Sigmoid colon (tissue), 7 donors: ENCODE results near the gene COA6. TPM values are rescaled to one million over a fixed set of nuclear protein-coding genes. Genes with fewer than 3 reads are reported as not detected.

Experiments used
- DNase-seq: peaks from one replicate; pipeline ENCODE4 v3.0.0-alpha.2; 2019
- H3K27ac ChIP-seq, 4 donors: fragments of 200-600 bp; sonication (generic); one replicate each; pipeline ENCODE4 v1.5.1; 2016 to 2019; ENCODE audit warnings: mild to moderate bottlenecking in 1 of 4
- H3K27me3 ChIP-seq, 3 donors: fragments of 200-600 bp; sonication (generic); one replicate each; pipeline ENCODE4 v1.5.1; 2019; ENCODE audit warnings: mild to moderate bottlenecking in 1 of 3
- H3K36me3 ChIP-seq, 4 donors: fragments of 200-600 bp; sonication (generic); one replicate each; pipeline ENCODE4 v1.5.1; 2016 to 2019
- H3K4me1 ChIP-seq, 4 donors: fragments of 200-600 bp; sonication (generic); one replicate each; pipeline ENCODE4 v1.5.1; 2017 to 2019
- H3K4me3 ChIP-seq, 4 donors: fragments of 200-600 bp; sonication (generic); one replicate each; pipeline ENCODE4 v1.5.1; 2017 to 2019; ENCODE audit warnings: mild to moderate bottlenecking in 2 of 4, moderate library complexity in 1 of 4
- H3K9me3 ChIP-seq, 4 donors: fragments of 200-600 bp in 3 of 4; sonication (generic) in 3 of 4; one replicate each; pipeline versions ENCODE4 v1.5.1 to v1.6.1; 2013 to 2019
- CTCF ChIP-seq, 4 experiments: fragments of 450-650 bp in 3 of 4; fragments of 200-600 bp in 1 of 4; IDR thresholded peaks; one replicate each; pipeline ENCODE4 v1.5.1; 2016 to 2019; ENCODE audit warnings: antibody characterized with exemption in 4 of 4, mild to moderate bottlenecking in 3 of 4, moderate library complexity in 2 of 4
- EP300 ChIP-seq, 4 donors: sonication (generic); formaldehyde crosslinking; IDR thresholded peaks; one replicate each; pipeline ENCODE4 v1.6.1; 2017; ENCODE audit warnings: antibody characterized with exemption in 4 of 4
- POLR2A ChIP-seq, 2 donors: fragments of 450-650 bp; IDR thresholded peaks; one replicate each; pipeline ENCODE4 v1.6.1; 2016; ENCODE audit warnings: antibody characterized with exemption in 2 of 2, mild to moderate bottlenecking in 2 of 2, moderate library complexity in 2 of 2
- POLR2AphosphoS5 ChIP-seq, 4 donors: sonication (generic); formaldehyde crosslinking; IDR thresholded peaks; one replicate each; pipeline ENCODE4 v1.6.1; 2017; ENCODE audit warnings: antibody characterized with exemption in 4 of 4
- WGBS, 2 donors: extraction: QIAGEN DNeasy Blood & Tissue Kit; methylation state at CpG; one replicate each; pipeline ENCODE4 v1.1.7; 2013; 5-methylcytosine and 5-hydroxymethylcytosine counted together
- intact Hi-C: fragments of 100-400 bp; cut with DNase I; formaldehyde crosslinking; loops from one replicate; pipeline ENCODE4 v1.15.1; 2023
- polyA plus RNA-seq, 3 donors: library from polyadenylated mRNA; stranded (reverse); fragments of 200-250 nt; gene quantifications; one replicate each; pipeline ENCODE4 v1.2.3, GENCODE V29; 2013
- total RNA-seq, 4 donors: library from RNA; depleted of rRNA; stranded (reverse); fragments of >200 nt; gene quantifications; one replicate each; pipeline ENCODE4 v1.1.0, GENCODE V29; 2016
- donor health status: healthy with polysubstance abuse.
- donor health status: Bipolar disorder and iron deficiency.
- donor health status: healthy.

The COA6 gene
- total and polyA plus RNA-seq, 7 donors, result 19.3 to 134 (median 33.1) TPM

GRCh38 chr1:234368320-234369032 lies 4.8 kb upstream of the COA6 start:
- no peaks in the 10 kb centered on the region for H3K27me3 ChIP-seq
- intact Hi-C loops, result no loop called here
- no peak for TF ChIP-seq CTCF (IDR thresholded peaks at IDR 0.05)
- no peaks in the 10 kb centered on the region for H3K36me3 ChIP-seq
- no peak for DNase-seq
- H3K4me1 ChIP-seq, result peaks cover 0 to 8% (median 6%) of the 10 kb centered on the region in 4 donors
- H3K27ac ChIP-seq, result no peak overlapping the region
- 80 to 81% methylated on average over 12 of the region's 12 CpGs for WGBS, 2 donors
- H3K4me3 ChIP-seq, result no peak overlapping the region
- peaks cover 0 to 2% (median 0%) of the 10 kb centered on the region in 4 donors for H3K9me3 ChIP-seq

- Histone ChIP-seq H3K4me3 (no peak overlapping the region), H3K4me1 (peaks cover 0 to 10% (median 7%) of the 10 kb centered on the region in 4 donors), H3K27me3 (no peaks in the 10 kb centered on the region), H3K9me3 (peaks cover 0 to 2% (median 0%) of the 10 kb centered on the region in 4 donors), H3K27ac (no peak overlapping the region), H3K36me3 (no peaks in the 10 kb centered on the region)
- TF ChIP-seq POLR2A (IDR thresholded peaks at IDR 0.05), result no peak
- TF ChIP-seq CTCF (IDR thresholded peaks at IDR 0.05), result no peak
- no peak for TF ChIP-seq POLR2AphosphoS5 (IDR thresholded peaks at IDR 0.05)
- no peak for TF ChIP-seq EP300 (IDR thresholded peaks at IDR 0.05)
- 85 to 90% methylated on average over 3 of the region's 3 CpGs for WGBS, 2 donors
- no peak for DNase-seq
- intact Hi-C loops, result no loop called here
These were observed 4.2 kb upstream of the COA6 start for GRCh38 chr1:234369033-234369430.

GRCh38 chr1:234369784-234370183 lies 3.5 kb upstream of the COA6 start:
- H3K4me1 ChIP-seq, result peaks cover 0 to 18% (median 14%) of the 10 kb centered on the region in 4 donors
- H3K27ac ChIP-seq, result no peak overlapping the region
- 75 to 82% methylated on average over 1 of the region's 1 CpG for WGBS, 2 donors
- no peak overlapping the region for H3K4me3 ChIP-seq
- intact Hi-C loops, result no loop called here
- H3K9me3 ChIP-seq, result peaks cover 0 to 2% (median 0%) of the 10 kb centered on the region in 4 donors
- no peaks in the 10 kb centered on the region for H3K36me3 ChIP-seq
- TF ChIP-seq CTCF (IDR thresholded peaks at IDR 0.05) (no peak), POLR2A (IDR thresholded peaks at IDR 0.05) (no peak), EP300 (IDR thresholded peaks at IDR 0.05) (no peak), POLR2AphosphoS5 (IDR thresholded peaks at IDR 0.05) (no peak)
- H3K27me3 ChIP-seq, result no peaks in the 10 kb centered on the region
- DNase-seq, result no peak

- H3K4me3 ChIP-seq, result no peak overlapping the region
- WGBS, 2 donors, result 46 to 67% methylated on average over 2 of the region's 2 CpGs
- no peak for DNase-seq
- H3K27me3 ChIP-seq, result no peaks in the 10 kb centered on the region
- H3K27ac ChIP-seq, result no peak overlapping the region
- peaks cover 0 to 25% (median 23%) of the 10 kb centered on the region in 4 donors for H3K4me1 ChIP-seq
- intact Hi-C loops, result no loop called here
- TF ChIP-seq POLR2AphosphoS5 (IDR thresholded peaks at IDR 0.05), result no peak
- TF ChIP-seq EP300 (IDR thresholded peaks at IDR 0.05), result no peak
- TF ChIP-seq CTCF (IDR thresholded peaks at IDR 0.05), result no peak
- no peak for TF ChIP-seq POLR2A (IDR thresholded peaks at IDR 0.05)
- peaks cover 0 to 2% (median 0%) of the 10 kb centered on the region in 4 donors for H3K9me3 ChIP-seq
- peaks cover 0 to 9% (median 4%) of the 10 kb centered on the region in 4 donors for H3K36me3 ChIP-seq
These were observed 1.8 kb upstream of the COA6 start for GRCh38 chr1:234371414-234371813.
